ENCODE results near the gene PIANP.

DNA sequence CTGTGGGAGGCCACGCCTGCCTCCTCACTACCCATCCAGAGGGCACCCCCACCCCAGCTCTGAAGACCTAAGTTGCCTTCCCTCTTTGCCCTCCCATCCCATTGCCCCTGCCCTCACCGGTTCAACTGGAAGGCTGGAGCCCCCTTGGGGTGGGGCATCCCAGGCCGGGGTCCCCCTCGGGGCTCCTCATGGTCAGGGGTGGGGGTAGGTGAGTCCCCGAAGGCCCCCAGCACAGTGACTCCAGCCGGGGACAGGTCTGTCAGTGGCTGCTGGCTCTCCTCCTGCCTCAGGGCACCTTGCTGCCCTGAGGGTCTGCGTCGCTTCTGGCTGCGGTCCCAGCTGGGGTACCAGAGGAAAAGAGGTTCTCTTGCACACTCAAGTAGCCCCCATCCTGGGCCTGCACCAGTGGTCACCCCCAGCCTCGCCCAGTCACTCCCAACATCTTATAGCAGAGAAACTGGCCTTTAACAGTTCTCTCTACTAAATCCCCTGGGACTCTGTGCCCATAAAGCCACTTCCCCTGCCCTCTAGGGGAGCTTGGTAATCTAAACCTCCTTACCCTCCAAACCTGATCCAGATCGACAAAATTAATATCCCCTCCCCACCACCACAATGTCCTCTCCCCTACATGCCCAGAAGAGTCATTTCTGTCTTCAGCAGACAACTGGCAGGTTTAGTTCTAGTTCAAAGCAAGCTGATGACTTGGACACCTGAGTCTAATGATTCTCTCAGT is 5.1 kb downstream of the PIANP start:
- TF ChIP-seq, protein P1, sequence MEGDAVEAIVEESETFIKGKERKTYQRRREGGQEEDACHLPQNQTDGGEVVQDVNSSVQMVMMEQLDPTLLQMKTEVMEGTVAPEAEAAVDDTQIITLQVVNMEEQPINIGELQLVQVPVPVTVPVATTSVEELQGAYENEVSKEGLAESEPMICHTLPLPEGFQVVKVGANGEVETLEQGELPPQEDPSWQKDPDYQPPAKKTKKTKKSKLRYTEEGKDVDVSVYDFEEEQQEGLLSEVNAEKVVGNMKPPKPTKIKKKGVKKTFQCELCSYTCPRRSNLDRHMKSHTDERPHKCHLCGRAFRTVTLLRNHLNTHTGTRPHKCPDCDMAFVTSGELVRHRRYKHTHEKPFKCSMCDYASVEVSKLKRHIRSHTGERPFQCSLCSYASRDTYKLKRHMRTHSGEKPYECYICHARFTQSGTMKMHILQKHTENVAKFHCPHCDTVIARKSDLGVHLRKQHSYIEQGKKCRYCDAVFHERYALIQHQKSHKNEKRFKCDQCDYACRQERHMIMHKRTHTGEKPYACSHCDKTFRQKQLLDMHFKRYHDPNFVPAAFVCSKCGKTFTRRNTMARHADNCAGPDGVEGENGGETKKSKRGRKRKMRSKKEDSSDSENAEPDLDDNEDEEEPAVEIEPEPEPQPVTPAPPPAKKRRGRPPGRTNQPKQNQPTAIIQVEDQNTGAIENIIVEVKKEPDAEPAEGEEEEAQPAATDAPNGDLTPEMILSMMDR (IDR thresholded peaks at IDR 0.05 in 4 of 5, conservative IDR thresholded peaks at IDR 0.05 in 1 of 5): no peak
- TF ChIP-seq POLR2A (IDR thresholded peaks at IDR 0.05): no peak
